ENCODE results near the gene PGBD2. TPM values are rescaled to one million over a fixed set of nuclear protein-coding genes. Genes with fewer than 3 reads are reported as not detected.

PGBD2 gene
- total and polyA plus RNA-seq, 9 of the 15 experiments (the other 6 are each of a cell fraction or from before 2014, with no cell fraction given) = 11.9 to 21.8 (median 14.7) TPM

DNA sequence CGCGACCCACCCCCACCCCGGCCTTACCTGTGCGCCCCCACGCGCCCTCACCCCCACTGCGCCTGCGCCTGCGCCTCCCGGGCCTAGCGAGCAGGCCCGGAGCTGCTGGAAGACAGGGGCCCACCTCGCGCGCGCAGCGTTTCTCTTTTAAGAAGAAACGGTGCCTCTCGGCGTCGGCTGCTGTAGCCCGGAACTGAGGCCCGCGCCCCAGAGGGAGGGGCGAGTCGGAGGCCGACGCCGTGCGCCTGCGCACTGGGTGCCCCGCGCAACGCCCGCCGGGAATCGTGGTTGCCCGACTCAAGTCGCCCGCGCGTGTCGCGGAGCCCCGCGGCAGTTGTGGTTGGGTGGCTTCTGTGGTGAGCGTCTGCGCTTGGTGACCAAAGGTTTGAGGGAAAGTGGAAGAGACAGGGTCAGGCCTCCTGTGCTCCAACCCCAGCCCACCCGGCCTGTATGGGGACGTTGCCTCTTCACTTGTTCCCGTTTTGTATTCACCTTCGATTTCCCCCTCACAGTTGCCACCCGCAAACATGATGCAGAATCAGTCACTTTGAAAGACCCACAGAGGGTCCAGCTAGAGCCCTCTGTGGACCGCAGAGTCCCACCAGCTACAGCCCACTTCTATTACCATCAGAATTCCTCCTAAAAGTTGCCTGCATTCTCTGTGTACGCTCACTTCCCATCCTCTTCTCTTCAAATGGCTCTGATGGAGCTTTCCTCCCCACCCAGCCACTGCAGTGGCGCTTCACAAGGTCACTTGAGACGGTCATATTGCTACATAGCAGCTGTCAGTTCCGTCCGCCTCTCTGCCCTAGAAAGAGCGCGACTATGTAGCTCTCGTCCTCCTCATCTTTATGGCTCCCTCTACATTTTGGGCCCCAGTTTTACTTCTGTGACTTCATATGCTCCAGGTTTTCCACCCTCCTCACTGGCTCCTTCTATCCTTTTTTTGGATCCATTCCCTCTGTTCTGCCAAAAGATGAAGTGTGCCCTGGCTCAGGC lies 46.8 kb upstream of the PGBD2 start, which contains the start of gene ZNF692 (continued):
- TF ChIP-seq, protein P1, sequence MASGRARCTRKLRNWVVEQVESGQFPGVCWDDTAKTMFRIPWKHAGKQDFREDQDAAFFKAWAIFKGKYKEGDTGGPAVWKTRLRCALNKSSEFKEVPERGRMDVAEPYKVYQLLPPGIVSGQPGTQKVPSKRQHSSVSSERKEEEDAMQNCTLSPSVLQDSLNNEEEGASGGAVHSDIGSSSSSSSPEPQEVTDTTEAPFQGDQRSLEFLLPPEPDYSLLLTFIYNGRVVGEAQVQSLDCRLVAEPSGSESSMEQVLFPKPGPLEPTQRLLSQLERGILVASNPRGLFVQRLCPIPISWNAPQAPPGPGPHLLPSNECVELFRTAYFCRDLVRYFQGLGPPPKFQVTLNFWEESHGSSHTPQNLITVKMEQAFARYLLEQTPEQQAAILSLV (tag; IDR thresholded peaks at IDR 0.05) = peak; percentile 45; the same call in 1 of the 2 replicates
- TF ChIP-seq, protein P2, sequence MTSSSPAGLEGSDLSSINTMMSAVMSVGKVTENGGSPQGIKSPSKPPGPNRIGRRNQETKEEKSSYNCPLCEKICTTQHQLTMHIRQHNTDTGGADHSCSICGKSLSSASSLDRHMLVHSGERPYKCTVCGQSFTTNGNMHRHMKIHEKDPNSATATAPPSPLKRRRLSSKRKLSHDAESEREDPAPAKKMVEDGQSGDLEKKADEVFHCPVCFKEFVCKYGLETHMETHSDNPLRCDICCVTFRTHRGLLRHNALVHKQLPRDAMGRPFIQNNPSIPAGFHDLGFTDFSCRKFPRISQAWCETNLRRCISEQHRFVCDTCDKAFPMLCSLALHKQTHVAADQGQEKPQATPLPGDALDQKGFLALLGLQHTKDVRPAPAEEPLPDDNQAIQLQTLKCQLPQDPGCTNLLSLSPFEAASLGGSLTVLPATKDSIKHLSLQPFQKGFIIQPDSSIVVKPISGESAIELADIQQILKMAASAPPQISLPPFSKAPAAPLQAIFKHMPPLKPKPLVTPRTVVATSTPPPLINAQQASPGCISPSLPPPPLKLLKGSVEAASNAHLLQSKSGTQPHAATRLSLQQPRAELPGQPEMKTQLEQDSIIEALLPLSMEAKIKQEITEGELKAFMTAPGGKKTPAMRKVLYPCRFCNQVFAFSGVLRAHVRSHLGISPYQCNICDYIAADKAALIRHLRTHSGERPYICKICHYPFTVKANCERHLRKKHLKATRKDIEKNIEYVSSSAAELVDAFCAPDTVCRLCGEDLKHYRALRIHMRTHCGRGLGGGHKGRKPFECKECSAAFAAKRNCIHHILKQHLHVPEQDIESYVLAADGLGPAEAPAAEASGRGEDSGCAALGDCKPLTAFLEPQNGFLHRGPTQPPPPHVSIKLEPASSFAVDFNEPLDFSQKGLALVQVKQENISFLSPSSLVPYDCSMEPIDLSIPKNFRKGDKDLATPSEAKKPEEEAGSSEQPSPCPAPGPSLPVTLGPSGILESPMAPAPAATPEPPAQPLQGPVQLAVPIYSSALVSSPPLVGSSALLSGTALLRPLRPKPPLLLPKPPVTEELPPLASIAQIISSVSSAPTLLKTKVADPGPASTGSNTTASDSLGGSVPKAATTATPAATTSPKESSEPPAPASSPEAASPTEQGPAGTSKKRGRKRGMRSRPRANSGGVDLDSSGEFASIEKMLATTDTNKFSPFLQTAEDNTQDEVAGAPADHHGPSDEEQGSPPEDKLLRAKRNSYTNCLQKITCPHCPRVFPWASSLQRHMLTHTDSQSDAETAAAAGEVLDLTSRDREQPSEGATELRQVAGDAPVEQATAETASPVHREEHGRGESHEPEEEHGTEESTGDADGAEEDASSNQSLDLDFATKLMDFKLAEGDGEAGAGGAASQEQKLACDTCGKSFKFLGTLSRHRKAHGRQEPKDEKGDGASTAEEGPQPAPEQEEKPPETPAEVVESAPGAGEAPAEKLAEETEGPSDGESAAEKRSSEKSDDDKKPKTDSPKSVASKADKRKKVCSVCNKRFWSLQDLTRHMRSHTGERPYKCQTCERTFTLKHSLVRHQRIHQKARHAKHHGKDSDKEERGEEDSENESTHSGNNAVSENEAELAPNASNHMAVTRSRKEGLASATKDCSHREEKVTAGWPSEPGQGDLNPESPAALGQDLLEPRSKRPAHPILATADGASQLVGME (CRISPR knock-in tag; IDR thresholded peaks at IDR 0.05) = 0 out of 2 replicates have a peak, but pooled peaks have one; percentile 9
- peak; percentile 92 for TF ChIP-seq ETV5 (CRISPR knock-in tag; IDR thresholded peaks at IDR 0.05; ENCODE audit: low read depth)
- TF ChIP-seq MAFG (tag; conservative IDR thresholded peaks at IDR 0.05) = no peak
- TF ChIP-seq ELF4 (CRISPR knock-in tag; IDR thresholded peaks at IDR 0.05) = 0 out of 2 replicates have a peak, but pooled peaks have one; percentile 4
- no peak for TF ChIP-seq ZNF232 (CRISPR knock-in tag; IDR thresholded peaks at IDR 0.05)
- TF ChIP-seq, protein P3, sequence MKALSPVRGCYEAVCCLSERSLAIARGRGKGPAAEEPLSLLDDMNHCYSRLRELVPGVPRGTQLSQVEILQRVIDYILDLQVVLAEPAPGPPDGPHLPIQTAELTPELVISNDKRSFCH (CRISPR knock-in tag; IDR thresholded peaks at IDR 0.05) = no peak
- TF ChIP-seq, protein P3 (tag; IDR thresholded peaks at IDR 0.05) = peak; percentile 77
- TF ChIP-seq TAF15 (IDR thresholded peaks at IDR 0.05; ENCODE audit: low read depth, low read length) = no peak
- TF ChIP-seq, protein P4, sequence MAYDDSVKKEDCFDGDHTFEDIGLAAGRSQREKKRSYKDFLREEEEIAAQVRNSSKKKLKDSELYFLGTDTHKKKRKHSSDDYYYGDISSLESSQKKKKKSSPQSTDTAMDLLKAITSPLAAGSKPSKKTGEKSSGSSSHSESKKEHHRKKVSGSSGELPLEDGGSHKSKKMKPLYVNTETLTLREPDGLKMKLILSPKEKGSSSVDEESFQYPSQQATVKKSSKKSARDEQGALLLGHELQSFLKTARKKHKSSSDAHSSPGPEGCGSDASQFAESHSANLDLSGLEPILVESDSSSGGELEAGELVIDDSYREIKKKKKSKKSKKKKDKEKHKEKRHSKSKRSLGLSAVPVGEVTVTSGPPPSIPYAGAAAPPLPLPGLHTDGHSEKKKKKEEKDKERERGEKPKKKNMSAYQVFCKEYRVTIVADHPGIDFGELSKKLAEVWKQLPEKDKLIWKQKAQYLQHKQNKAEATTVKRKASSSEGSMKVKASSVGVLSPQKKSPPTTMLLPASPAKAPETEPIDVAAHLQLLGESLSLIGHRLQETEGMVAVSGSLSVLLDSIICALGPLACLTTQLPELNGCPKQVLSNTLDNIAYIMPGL (CRISPR knock-in tag; IDR thresholded peaks at IDR 0.05) = no peak
- no peak for TF ChIP-seq BRCA1 (IDR thresholded peaks at IDR 0.05)
- no peak for TF ChIP-seq BRCA1 (CRISPR knock-in tag; IDR thresholded peaks at IDR 0.05)
- no peak for TF ChIP-seq TEAD1 (CRISPR knock-in tag; IDR thresholded peaks at IDR 0.05)
- TF ChIP-seq ZNF57 (CRISPR knock-in tag; IDR thresholded peaks at IDR 0.05) = no peak
- no peak for TF ChIP-seq ZNF551 (CRISPR knock-in tag; IDR thresholded peaks at IDR 0.05)
- no peak for TF ChIP-seq FOXJ2 (tag; IDR thresholded peaks at IDR 0.05)
- no peak for TF ChIP-seq KDM4B (IDR thresholded peaks at IDR 0.05; ENCODE audit: borderline replicate concordance in 2 of 2, low read depth in 1 of 2)
- 0 out of 2 replicates have a peak, but pooled peaks have one; percentile 62 for TF ChIP-seq GATAD2A (IDR thresholded peaks at IDR 0.05)
- no peak for TF ChIP-seq ADNP (tag; IDR thresholded peaks at IDR 0.05)
